ENCODE measurements around the gene LGI2.
"Not testable (repeated sequence)": the region's sequence is repeated elsewhere in the genome, so short reads cannot be mapped to it uniquely, and the experiment has no call there.

Gene LGI2

GRCh38 chr4:25030277-25031076 is at the start of gene LGI2:
LGI2 (minus strand) TSS chr4:25030946; CDS start chr4:25030693, 253 bp downstream.
- DNase-seq = peak; percentile 24

GRCh38 chr4:25078523-25078922 is 47.8 kb upstream of the LGI2 start:
- no peak for DNase-seq

- DNase-seq = no peak
Observed at GRCh38 chr4:25076625-25077398, 46.1 kb upstream of the LGI2 start.

- DNase-seq = no peak
Observed at GRCh38 chr4:25075851-25076250, 45.1 kb upstream of the LGI2 start.

- no peak for DNase-seq
Observed at GRCh38 chr4:25075129-25075528, 44.4 kb upstream of the LGI2 start.

- no peak for DNase-seq
Observed at GRCh38 chr4:25070545-25070944, 39.8 kb upstream of the LGI2 start.

- no peak for DNase-seq
Observed at GRCh38 chr4:25069014-25069413, 38.3 kb upstream of the LGI2 start.

- no peak for DNase-seq
Observed at GRCh38 chr4:25068386-25068785, 37.6 kb upstream of the LGI2 start.

GRCh38 chr4:25065932-25066590 is 35.3 kb upstream of the LGI2 start:
- no peak for DNase-seq

- no peak for DNase-seq
Observed at GRCh38 chr4:25065431-25065858, 34.7 kb upstream of the LGI2 start.

GRCh38 chr4:25064447-25064846 is 33.7 kb upstream of the LGI2 start:
- DNase-seq = not testable (repeated sequence)

GRCh38 chr4:25063116-25063515 is 32.4 kb upstream of the LGI2 start:
- no peak for DNase-seq

GRCh38 chr4:25062098-25062497 is 31.4 kb upstream of the LGI2 start:
- DNase-seq = no peak

GRCh38 chr4:25061602-25062001 is 30.9 kb upstream of the LGI2 start:
- no peak for DNase-seq

- DNase-seq = no peak
Observed at GRCh38 chr4:25060963-25061340, 30.2 kb upstream of the LGI2 start.

- DNase-seq = no peak
Observed at GRCh38 chr4:25060241-25060962, 29.7 kb upstream of the LGI2 start.

GRCh38 chr4:25059791-25060190 is 29.0 kb upstream of the LGI2 start:
- no peak for DNase-seq

- DNase-seq = no peak
Observed at GRCh38 chr4:25058796-25059195, 28.1 kb upstream of the LGI2 start.

GRCh38 chr4:25057299-25057698 is 26.6 kb upstream of the LGI2 start:
- DNase-seq = no peak

- DNase-seq = not testable (repeated sequence)
Observed at GRCh38 chr4:25052037-25052436, 21.3 kb upstream of the LGI2 start.

GRCh38 chr4:25051534-25051933 is 20.8 kb upstream of the LGI2 start:
- no peak for DNase-seq

- no peak for DNase-seq
Observed at GRCh38 chr4:25050370-25051078, 19.8 kb upstream of the LGI2 start.

Data from midbrain (tissue), 1 donor.